SH-SY5Y (cell line): ENCODE data around the gene MKNK2.

Source experiments
- GATA2 ChIP-seq: IDR thresholded peaks from 2 replicates; pipeline ENCODE4 v1.6.1; 2011; ENCODE audit warnings: mild to moderate bottlenecking, low read depth, low read length
- GATA3 ChIP-seq: IDR thresholded peaks from 2 replicates; pipeline ENCODE4 v1.6.1; 2011; ENCODE audit warnings: low read depth, mild to moderate bottlenecking, low read length, moderate library complexity

DNA sequence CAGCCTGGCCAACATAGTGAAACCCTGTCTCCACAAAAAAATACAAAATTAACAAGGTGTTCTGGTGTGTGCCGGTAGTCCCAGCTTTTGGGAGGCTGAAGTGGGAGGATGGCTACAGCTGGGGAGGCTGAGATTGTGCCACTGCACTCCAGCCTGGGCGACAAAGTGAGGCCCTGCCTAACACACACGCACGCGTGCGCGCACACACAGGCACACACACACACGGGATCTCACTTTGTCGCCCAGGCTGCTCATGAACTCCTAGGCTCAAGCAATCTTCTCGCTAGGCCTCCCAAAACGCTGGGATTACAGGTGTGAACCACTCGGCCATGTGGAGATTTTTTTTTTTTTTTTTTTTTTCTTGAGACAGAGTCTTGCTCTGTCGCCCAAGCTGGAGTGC is 32.3 kb downstream of the MKNK2 start:
- TF ChIP-seq GATA2 (no peak), GATA3 (no peak)
